Measurements from ENCODE around the gene SLC16A8. TPM values are rescaled to one million over a fixed set of nuclear protein-coding genes. Genes with fewer than 3 reads are reported as not detected.

The SLC16A8 gene
- total and polyA plus RNA-seq, 2 of the 13 experiments (the other 11 are each of a cell fraction or from before 2014, with no cell fraction given), result not detected

- in situ Hi-C loops (cut with HindIII; ENCODE audit: extremely low pct_ligation_motif_present, low pct_unique_long_range_greater_than_20kb), result no loop called here
- ChIA-PET CTCF (ENCODE audit: low intra/inter-chr PET ratio, low total read pairs) (no interaction called here), POLR2A (no interaction called here)
Observed at GRCh38 chr22:38078046-38078840, 5.7 kb downstream of the SLC16A8 start.

More at GRCh38 chr22:38078046-38078840, 5.7 kb downstream of the SLC16A8 start:
- 80% methylated on average over 7 of the region's 22 CpGs for WGBS (ENCODE audit: low lambda C conversion rate)
- Histone ChIP-seq H3K36me3 (replicated peaks in 1 of 2; ENCODE audit: control insufficient read depth in 1 of 2, insufficient read depth in 2 of 2, low read length in 2 of 2) (peaks cover 3% of the 10 kb centered on the region in 2 experiments; a peak in 4 of 5 replicates), H3K9ac (ENCODE audit: insufficient read depth, low read depth, low read length) (no peak overlapping the region), H3K27me3 (ENCODE audit: control insufficient read depth in 1 of 2, insufficient read depth in 2 of 2, low read length in 2 of 2) (no peaks in the 10 kb centered on the region), H3K4me1 (ENCODE audit: insufficient read depth, low read length) (no peaks in the 10 kb centered on the region), H3K9me3 (ENCODE audit: low read length) (no peaks in the 10 kb centered on the region), H3K79me2 (ENCODE audit: insufficient read depth, low read length) (no peaks in the 10 kb centered on the region), H3K4me2 (ENCODE audit: low read depth, low read length) (no peak overlapping the region), H3K27ac (ENCODE audit: extremely low read length, insufficient read depth, low read length) (no peak overlapping the region), H4K20me1 (ENCODE audit: insufficient read depth, low read length) (no peaks in the 10 kb centered on the region), H2AFZ (ENCODE audit: low read length) (no peak overlapping the region), H3K4me3 (replicated peaks in 1 of 3; ENCODE audit: insufficient read depth in 1 of 3, low read depth in 2 of 3, low read length in 3 of 3) (no peak overlapping the region)
- ATAC-seq (0 out of 3 replicates have a peak, but pooled peaks have one; percentile 9), DNase-seq (ENCODE audit: low spot score) (no peak), FAIRE-seq (no peak)
- intact Hi-C loops (cut with micrococcal nuclease; ENCODE audit: unreplicated experiment), result no loop called here
- no TSS peak for BruUV-seq (replicated peaks)
- TF ChIP-seq ZNF263 (CRISPR knock-in tag; IDR thresholded peaks at IDR 0.05), result peak; percentile 46; the same call in 1 of the 2 replicates
- TF ChIP-seq PCBP1 (IDR thresholded peaks at IDR 0.05; ENCODE audit: borderline replicate concordance, low read depth, low read length), result no peak
- no peak for TF ChIP-seq ZFYVE20 (CRISPR knock-in tag; IDR thresholded peaks at IDR 0.05; ENCODE audit: borderline replicate concordance, low read depth)
- TF ChIP-seq AGO2 (optimal IDR thresholded peaks at IDR 0.05; ENCODE audit: low read depth, low read length), result peak; percentile 7
- no peak for TF ChIP-seq ZNF331 (CRISPR knock-in tag; IDR thresholded peaks at IDR 0.05)
- no peak for TF ChIP-seq PBX2 (CRISPR knock-in tag; IDR thresholded peaks at IDR 0.05)
- no peak for TF ChIP-seq NR2C2 (CRISPR knock-in tag; IDR thresholded peaks at IDR 0.05; ENCODE audit: borderline replicate concordance)
- TF ChIP-seq ZNF430 (CRISPR knock-in tag; IDR thresholded peaks at IDR 0.05), result no peak
- TF ChIP-seq RORA (CRISPR knock-in tag; IDR thresholded peaks at IDR 0.05), result no peak
- no peak for TF ChIP-seq PRPF4 (IDR thresholded peaks at IDR 0.05; ENCODE audit: low read depth, low read length, poor library complexity, severe bottlenecking)
- no peak for TF ChIP-seq POLR2A (IDR thresholded peaks at IDR 0.05; ENCODE audit: insufficient read depth in 1 of 2, low read depth in 2 of 2, low read length in 2 of 2)
- no peak for TF ChIP-seq MLX (CRISPR knock-in tag; IDR thresholded peaks at IDR 0.05)
